DMS153 (cell line): ENCODE measurements around the gene MPO.

Experiments
- DNase-seq: peaks from one replicate; lab custom pipeline; 2025; lab: John Stamatoyannopoulos, UW

Gene MPO

GRCh38 chr17:58280480-58281217, at the start of gene MPO:
Gene MPO (minus strand): TSS chr17:58280935. CDS start chr17:58280758, 177 bp downstream.
- no peak for DNase-seq

- no peak for DNase-seq
These were observed 49.2 kb upstream of the MPO start for GRCh38 chr17:58329810-58330537.

GRCh38 chr17:58329035-58329809, 48.5 kb upstream of the MPO start:
- DNase-seq, result no peak

GRCh38 chr17:58328195-58329034, 47.7 kb upstream of the MPO start, which contains the start of gene TSPOAP1:
Gene TSPOAP1 (minus strand): TSS chr17:58328795. CDS start chr17:58327920, 875 bp downstream.
- no peak for DNase-seq

GRCh38 chr17:58327363-58328194, 46.8 kb upstream of the MPO start:
- no peak for DNase-seq

GRCh38 chr17:58326609-58327362, 46.1 kb upstream of the MPO start:
- DNase-seq, result no peak

GRCh38 chr17:58325976-58326468, 45.3 kb upstream of the MPO start:
- DNase-seq, result no peak

GRCh38 chr17:58325289-58325726, 44.6 kb upstream of the MPO start:
- no peak for DNase-seq

- no peak for DNase-seq
These were observed 43.9 kb upstream of the MPO start for GRCh38 chr17:58324409-58325288.

GRCh38 chr17:58324056-58324408, 43.3 kb upstream of the MPO start:
- no peak for DNase-seq

GRCh38 chr17:58323366-58324055, 42.8 kb upstream of the MPO start:
- no peak for DNase-seq

GRCh38 chr17:58322581-58323185, 41.9 kb upstream of the MPO start:
- no peak for DNase-seq

GRCh38 chr17:58321571-58322525, 41.1 kb upstream of the MPO start:
- DNase-seq, result no peak

- no peak for DNase-seq
These were observed 40.0 kb upstream of the MPO start for GRCh38 chr17:58320570-58321323.

- DNase-seq, result no peak
These were observed 39.4 kb upstream of the MPO start for GRCh38 chr17:58320163-58320558.
